Ovary (tissue), 3 donors: ENCODE results near the gene TMEM14A.

Source experiments
- POLR2A ChIP-seq: fragments of 450-650 bp; IDR thresholded peaks from one replicate; pipeline ENCODE4 v1.6.1; 2017; ENCODE audit warnings: antibody characterized with exemption, mild to moderate bottlenecking, moderate library complexity
- TF ChIP-seq, protein P1 (sequence below), 3 donors: fragments of 450-650 bp in 2 of 3; fragments of 200-600 bp in 1 of 3; IDR thresholded peaks; one replicate each; pipeline versions ENCODE4 v1.5.1 to v1.8.0; 2016 to 2022; ENCODE audit warnings: antibody characterized with exemption in 3 of 3, mild to moderate bottlenecking in 1 of 3
- donor health status: DM: no; HTN: no; CAD: no.

DNA sequence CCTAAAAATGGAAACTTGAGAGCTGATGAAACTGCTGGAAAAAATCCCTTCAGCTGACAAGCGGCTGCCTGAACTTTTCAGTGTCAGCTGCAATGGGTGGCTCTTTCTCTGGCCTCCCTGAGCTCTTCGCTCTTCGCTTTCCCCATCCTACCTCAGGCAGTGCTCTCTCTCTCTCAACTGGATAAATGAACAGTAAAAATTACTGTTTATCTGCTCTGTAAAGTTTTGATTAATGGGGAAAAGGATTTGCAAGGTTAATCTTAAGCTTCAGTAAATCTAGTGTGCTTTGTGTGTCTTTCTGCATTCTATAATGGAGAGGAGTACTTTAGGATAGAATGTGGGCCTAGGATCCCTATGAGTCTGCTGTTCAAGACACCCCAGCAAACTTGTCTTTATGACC lies 35.1 kb downstream of the TMEM14A start:
- TF ChIP-seq, protein P1, sequence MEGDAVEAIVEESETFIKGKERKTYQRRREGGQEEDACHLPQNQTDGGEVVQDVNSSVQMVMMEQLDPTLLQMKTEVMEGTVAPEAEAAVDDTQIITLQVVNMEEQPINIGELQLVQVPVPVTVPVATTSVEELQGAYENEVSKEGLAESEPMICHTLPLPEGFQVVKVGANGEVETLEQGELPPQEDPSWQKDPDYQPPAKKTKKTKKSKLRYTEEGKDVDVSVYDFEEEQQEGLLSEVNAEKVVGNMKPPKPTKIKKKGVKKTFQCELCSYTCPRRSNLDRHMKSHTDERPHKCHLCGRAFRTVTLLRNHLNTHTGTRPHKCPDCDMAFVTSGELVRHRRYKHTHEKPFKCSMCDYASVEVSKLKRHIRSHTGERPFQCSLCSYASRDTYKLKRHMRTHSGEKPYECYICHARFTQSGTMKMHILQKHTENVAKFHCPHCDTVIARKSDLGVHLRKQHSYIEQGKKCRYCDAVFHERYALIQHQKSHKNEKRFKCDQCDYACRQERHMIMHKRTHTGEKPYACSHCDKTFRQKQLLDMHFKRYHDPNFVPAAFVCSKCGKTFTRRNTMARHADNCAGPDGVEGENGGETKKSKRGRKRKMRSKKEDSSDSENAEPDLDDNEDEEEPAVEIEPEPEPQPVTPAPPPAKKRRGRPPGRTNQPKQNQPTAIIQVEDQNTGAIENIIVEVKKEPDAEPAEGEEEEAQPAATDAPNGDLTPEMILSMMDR (IDR thresholded peaks at IDR 0.05): no peak
- TF ChIP-seq POLR2A: no peak
